Kidney epithelial cell (primary cell): Measurements from ENCODE around the gene STPG1. TPM values are rescaled to one million over a fixed set of nuclear protein-coding genes. Genes with fewer than 3 reads are reported as not detected.

Source experiments
- DNase-seq: peaks from one replicate; pipeline ENCODE4 v3.0.0-alpha.2; 2010; ENCODE audit warnings: low read depth
- H3K27me3 ChIP-seq: 2 replicates; pipeline ENCODE4 v1.6.0; 2011; ENCODE audit warnings: low read length; ENCODE audit not compliant: control insufficient read depth, insufficient read depth
- H3K36me3 ChIP-seq: 2 replicates; pipeline ENCODE4 v1.5.1; 2011; ENCODE audit warnings: low read length; ENCODE audit not compliant: control insufficient read depth, insufficient read depth
- H3K4me3 ChIP-seq: 2 replicates; pipeline ENCODE4 v1.5.1; 2011; ENCODE audit warnings: low read depth, mild to moderate bottlenecking, control low read depth, low read length
- total RNA-seq: library from RNA; depleted of rRNA; stranded (reverse); fragments of >200 nt; gene quantifications from 2 replicates; pipeline ENCODE4 v1.2.3, GENCODE V29; 2015
- TF ChIP-seq, protein P1 (sequence below): IDR thresholded peaks from 2 replicates; pipeline ENCODE4 v1.5.1; 2011; ENCODE audit warnings: mild to moderate bottlenecking, moderate library complexity, low read length, control low read depth, inconsistent platforms; ENCODE audit not compliant: insufficient read depth, poor library complexity, severe bottlenecking

STPG1 gene
- total RNA-seq, 1 donor from 2014 or later: 7.5 TPM

DNA sequence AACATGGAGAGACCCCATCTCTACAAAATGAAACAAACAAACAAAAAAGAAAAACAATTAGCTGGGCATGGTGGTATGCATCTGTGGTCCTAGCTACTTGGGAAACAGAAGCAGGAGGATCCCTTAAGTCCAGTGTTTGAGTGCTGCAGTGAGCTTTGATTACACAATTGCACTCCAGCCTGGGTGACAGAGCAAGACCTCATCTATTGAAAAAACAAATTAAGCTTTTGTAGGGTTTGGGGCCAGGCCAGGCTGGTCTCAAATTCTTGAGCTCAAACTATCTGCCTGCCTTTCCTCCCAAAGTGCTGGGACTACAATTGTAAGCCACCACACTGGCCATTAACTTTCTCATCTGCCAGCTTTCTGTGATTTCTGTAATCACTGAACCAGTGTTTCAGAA lies 29.2 kb upstream of the STPG1 start:
- no peaks in the 10 kb centered on the region for H3K27me3 ChIP-seq
- TF ChIP-seq, protein P1, sequence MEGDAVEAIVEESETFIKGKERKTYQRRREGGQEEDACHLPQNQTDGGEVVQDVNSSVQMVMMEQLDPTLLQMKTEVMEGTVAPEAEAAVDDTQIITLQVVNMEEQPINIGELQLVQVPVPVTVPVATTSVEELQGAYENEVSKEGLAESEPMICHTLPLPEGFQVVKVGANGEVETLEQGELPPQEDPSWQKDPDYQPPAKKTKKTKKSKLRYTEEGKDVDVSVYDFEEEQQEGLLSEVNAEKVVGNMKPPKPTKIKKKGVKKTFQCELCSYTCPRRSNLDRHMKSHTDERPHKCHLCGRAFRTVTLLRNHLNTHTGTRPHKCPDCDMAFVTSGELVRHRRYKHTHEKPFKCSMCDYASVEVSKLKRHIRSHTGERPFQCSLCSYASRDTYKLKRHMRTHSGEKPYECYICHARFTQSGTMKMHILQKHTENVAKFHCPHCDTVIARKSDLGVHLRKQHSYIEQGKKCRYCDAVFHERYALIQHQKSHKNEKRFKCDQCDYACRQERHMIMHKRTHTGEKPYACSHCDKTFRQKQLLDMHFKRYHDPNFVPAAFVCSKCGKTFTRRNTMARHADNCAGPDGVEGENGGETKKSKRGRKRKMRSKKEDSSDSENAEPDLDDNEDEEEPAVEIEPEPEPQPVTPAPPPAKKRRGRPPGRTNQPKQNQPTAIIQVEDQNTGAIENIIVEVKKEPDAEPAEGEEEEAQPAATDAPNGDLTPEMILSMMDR: no peak
- H3K36me3 ChIP-seq: no peaks in the 10 kb centered on the region
- no peak for DNase-seq
- no peak overlapping the region for H3K4me3 ChIP-seq

DNA sequence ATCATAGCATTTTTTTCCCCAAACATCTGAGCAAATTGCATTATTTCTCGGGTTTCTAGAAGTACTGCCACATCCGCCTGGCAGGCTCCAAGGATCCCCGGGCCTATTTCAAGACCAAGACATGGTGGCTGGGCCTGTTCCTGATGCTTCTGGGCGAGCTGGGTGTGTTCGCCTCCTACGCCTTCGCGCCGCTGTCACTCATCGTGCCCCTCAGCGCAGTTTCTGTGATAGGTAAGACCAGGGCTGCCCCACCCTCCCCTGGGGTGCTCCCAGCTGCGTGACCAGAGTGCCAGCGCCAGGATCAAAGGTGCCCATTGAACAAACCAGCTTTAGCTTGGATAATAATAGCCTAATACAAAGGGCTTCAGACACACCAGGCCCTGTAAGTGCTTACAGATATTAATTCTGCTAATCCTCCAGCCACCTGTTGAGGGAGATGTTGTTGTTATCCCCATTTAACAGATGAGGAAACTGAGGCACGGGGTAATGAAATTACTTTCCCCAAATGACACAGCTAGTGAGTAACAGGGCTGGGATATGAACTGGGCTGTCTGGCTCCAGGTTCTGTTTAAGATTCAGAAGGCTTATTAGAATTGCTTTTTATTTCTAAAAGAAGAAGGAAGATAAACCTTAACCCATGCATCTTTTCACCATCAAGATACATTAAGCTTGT lies 28.6 kb upstream of the STPG1 start:
- H3K36me3 ChIP-seq: no peaks in the 10 kb centered on the region
- DNase-seq: no peak
- TF ChIP-seq, protein P1: no peak
- no peaks in the 10 kb centered on the region for H3K27me3 ChIP-seq
- no peak overlapping the region for H3K4me3 ChIP-seq

DNA sequence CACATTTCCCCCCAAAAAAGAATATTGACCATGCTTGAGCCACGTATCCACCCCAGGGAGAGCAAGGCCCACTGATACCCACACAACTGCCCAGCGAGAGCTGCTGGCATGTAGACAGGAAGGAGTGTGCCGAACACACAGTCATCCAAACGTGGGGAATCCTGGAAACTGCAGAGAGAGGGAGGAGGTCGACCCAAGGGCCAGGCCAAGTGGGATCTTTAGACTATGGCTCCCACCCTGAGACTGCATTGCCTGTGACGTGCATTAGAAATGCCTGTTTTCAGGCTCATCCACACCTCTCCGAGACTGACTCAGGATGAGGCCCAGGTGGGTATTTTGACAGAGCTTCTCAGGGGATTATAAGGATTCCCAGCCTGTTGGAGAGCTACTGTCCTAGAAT lies 27.9 kb upstream of the STPG1 start:
- H3K4me3 ChIP-seq: no peak overlapping the region
- DNase-seq: no peak
- no peaks in the 10 kb centered on the region for H3K27me3 ChIP-seq
- TF ChIP-seq, protein P1: no peak
- no peaks in the 10 kb centered on the region for H3K36me3 ChIP-seq

DNA sequence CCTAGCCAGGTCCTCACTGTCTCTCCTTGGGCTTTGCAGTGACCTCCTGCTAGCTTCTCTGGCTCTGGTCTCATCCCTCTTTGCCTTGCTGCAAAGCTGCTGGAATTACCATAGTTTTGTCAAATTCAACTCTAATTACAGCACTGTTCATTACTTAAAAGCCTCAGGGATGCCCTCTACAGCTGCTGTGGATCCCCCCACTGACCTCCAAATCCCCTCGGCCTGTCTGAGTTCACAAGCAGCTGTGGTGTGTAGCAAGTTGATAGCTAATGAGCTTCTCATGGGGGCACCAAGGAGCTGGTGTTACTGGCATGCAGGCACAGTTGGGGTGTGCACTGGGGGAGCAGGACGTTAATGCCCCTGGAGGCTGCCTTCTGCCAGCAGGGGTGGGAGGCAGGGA lies 26.9 kb upstream of the STPG1 start:
- TF ChIP-seq, protein P1: no peak
- Histone ChIP-seq H3K27me3 (no peaks in the 10 kb centered on the region), H3K4me3 (no peak overlapping the region), H3K36me3 (no peaks in the 10 kb centered on the region)
- DNase-seq: no peak

DNA sequence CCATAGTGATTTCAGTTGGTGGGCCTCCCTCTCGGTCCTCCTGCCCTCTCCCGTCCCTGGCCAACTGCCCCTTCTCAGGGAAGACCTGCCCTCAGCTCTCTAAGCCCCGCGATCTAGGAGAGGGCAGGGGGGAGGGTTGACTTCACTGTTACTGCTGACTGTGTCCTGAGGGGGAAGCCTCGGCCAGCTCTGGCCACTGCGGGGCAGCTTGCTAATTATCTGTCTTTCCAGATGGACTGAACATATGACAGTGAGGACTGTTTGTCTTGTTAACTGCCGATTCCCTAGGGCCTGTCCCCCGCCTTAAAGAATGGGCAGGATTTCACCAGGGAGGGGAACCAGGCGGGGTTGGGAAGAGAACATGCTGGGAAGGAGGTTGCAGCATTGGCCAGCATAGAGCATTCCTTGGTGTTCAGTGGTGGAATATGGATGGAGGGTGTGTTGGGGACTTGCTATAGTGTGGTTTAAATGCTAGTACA lies 24.9 kb upstream of the STPG1 start:
- no peak for DNase-seq
- TF ChIP-seq, protein P1: no peak
- H3K27me3 ChIP-seq: no peaks in the 10 kb centered on the region
- H3K4me3 ChIP-seq: no peak overlapping the region
- H3K36me3 ChIP-seq: no peaks in the 10 kb centered on the region

DNA sequence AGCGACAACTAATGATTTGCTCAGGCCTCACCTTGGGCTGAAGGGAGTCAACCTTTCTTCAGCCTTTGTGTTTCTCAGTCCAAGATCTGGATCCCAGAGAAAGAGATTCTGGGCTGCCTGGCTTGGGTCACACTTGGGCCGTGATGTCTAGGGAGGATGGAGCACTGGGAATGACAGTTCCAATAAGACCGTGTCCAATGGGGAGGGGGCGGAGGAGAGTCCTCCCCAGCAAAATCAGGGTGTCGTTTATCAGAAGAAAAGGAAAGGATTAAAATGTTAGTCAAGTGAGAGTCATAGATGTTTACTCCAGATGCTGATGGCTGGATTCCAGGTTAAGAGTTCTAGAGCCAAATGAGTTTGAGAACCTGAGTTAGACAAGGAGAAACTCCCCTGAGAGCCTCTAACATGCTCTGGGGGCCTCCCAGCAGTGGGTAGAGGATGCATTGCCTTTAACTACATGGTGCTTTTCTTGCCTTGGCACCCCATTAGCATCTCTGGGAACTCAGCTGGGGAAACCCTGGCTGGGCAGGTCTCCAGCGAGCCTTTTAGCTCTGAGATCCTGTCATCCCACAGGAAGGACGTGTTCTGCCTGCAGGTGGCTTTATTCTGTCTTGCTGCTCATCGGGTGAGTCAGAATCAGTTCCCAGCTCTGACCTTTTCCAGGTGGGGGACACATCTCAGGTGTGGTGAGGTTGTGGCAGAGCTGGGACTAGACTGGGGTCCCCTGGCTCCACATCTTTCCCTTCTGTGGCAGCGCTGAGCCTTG lies 24.2 kb upstream of the STPG1 start:
- H3K4me3 ChIP-seq: no peak overlapping the region
- TF ChIP-seq, protein P1: no peak
- DNase-seq: no peak
- H3K27me3 ChIP-seq: no peaks in the 10 kb centered on the region
- no peaks in the 10 kb centered on the region for H3K36me3 ChIP-seq
